Transverse colon (tissue), 4 donors: ENCODE results near the gene ANKUB1. TPM values are rescaled to one million over a fixed set of nuclear protein-coding genes. Genes with fewer than 3 reads are reported as not detected.

Experiments used
- DNase-seq: peaks from one replicate; pipeline ENCODE4 v3.0.0-alpha.2; 2019
- H3K27ac ChIP-seq, 4 donors: fragments of 200-600 bp; sonication (generic); 2 replicates each; pipeline ENCODE4 v1.5.1; 2016 to 2018; ENCODE audit warnings: inconsistent platforms in 4 of 4
- H3K27me3 ChIP-seq: fragments of 200-600 bp; sonication (generic); 2 replicates; pipeline ENCODE4 v1.5.1; 2017; ENCODE audit warnings: inconsistent platforms
- H3K36me3 ChIP-seq, 4 donors: fragments of 200-600 bp; sonication (generic); 2 replicates each; pipeline ENCODE4 v1.5.1; 2017 to 2019; ENCODE audit warnings: inconsistent platforms in 4 of 4
- H3K4me1 ChIP-seq, 4 donors: fragments of 200-600 bp; sonication (generic); 2 replicates each; pipeline ENCODE4 v1.5.1; 2017 to 2020; ENCODE audit warnings: inconsistent platforms in 4 of 4
- H3K4me3 ChIP-seq, 4 donors: fragments of 200-600 bp; sonication (generic); 1 replicate in 1 of 4; 2 replicates in 3 of 4; pipeline versions ENCODE4 v1.5.1 to v1.6.1; 2017 to 2019; ENCODE audit warnings: inconsistent platforms in 4 of 4
- H3K9me3 ChIP-seq, 2 donors: fragments of 200-600 bp; sonication (generic); 2 replicates each; pipeline ENCODE4 v1.5.1; 2017 to 2019; ENCODE audit warnings: inconsistent platforms in 2 of 2
- EP300 ChIP-seq: sonication (generic); formaldehyde crosslinking; IDR thresholded peaks from one replicate; pipeline ENCODE4 v1.6.1; 2017; ENCODE audit warnings: antibody characterized with exemption, low read depth
- POLR2A ChIP-seq: fragments of 450-650 bp; IDR thresholded peaks from one replicate; pipeline ENCODE4 v1.6.1; 2016; ENCODE audit warnings: antibody characterized with exemption, mild to moderate bottlenecking, moderate library complexity
- POLR2AphosphoS5 ChIP-seq, 3 donors: sonication (generic); formaldehyde crosslinking; IDR thresholded peaks; one replicate each; pipeline ENCODE4 v1.6.1; 2016; ENCODE audit warnings: antibody characterized with exemption in 3 of 3
- WGBS, 2 donors: methylation state at CpG; one replicate each; pipeline ENCODE4 v1.1.5; 2018; ENCODE audit warnings: low coverage in 1 of 2; 5-methylcytosine and 5-hydroxymethylcytosine counted together
- in situ Hi-C, 4 donors: fragments of 200-750 bp; cut with MboI; loops; one replicate each; pipeline versions ENCODE4 v1.15.0 to v1.15.1; 2017; ENCODE audit warnings: low sequenced_read_pairs in 3 of 4, low pct_ligation_motif_present in 1 of 4, low pct_unique_long_range_greater_than_20kb in 1 of 4
- intact Hi-C: fragments of 100-400 bp; cut with DNase I; formaldehyde crosslinking; loops from one replicate; pipeline ENCODE4 v1.15.1; 2023; ENCODE audit warnings: low total_unique reads
- total RNA-seq, 4 donors: library from RNA; depleted of rRNA; stranded (reverse); fragments of >200 nt; gene quantifications; one replicate each; pipeline ENCODE4 v1.1.0, GENCODE V29; 2016
- TF ChIP-seq, protein P1 (sequence below), 5 experiments: fragments of 200-600 bp in 3 of 5; fragments of 450-650 bp in 2 of 5; sonication (generic) in 3 of 5; IDR thresholded peaks; 1 replicate in 2 of 5; 2 replicates in 3 of 5; pipeline ENCODE4 v1.5.1; 2016 to 2017; ENCODE audit warnings: antibody characterized with exemption in 5 of 5, inconsistent platforms in 3 of 5, mild to moderate bottlenecking in 2 of 5, moderate library complexity in 1 of 5

ANKUB1 gene
- total RNA-seq, 4 donors from 2014 or later: not detected

DNA sequence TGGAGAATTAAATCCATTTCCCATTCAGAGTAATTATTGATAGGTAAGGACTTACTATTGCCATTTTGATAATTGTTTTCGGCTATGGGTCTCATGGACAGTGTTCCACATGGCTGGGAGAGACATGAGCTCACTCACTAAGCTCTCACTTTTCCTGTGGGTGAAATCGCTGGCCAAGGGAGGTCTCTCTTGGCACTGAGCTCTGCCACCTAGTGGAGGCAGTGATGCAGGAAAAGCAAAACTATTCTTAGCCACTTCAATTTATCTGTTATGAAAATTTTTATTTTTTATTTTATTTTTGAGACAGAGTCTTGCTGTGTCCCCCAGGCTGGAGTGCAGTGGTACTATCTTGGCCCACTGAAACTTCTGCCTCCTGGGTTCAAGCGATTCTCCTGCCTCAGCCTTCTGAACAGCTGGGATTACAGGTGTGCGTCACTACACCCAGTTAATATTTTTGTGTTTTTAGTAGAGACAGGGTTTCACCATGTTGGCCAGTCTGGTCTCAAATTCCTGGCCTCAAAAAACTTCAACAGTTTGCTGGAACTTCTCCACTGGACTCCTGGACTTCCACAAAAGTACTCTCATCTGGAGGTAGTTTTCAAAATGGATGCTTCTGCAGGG lies 16.0 kb upstream of the ANKUB1 start:
- in situ Hi-C loops: no loop called here
- Histone ChIP-seq H3K4me1 (peaks cover 4 to 7% (median 6%) of the 10 kb centered on the region in 4 donors), H3K4me3 (no peak overlapping the region), H3K27me3 (no peaks in the 10 kb centered on the region), H3K9me3 (no peaks in the 10 kb centered on the region), H3K27ac (no peak overlapping the region), H3K36me3 (no peaks in the 10 kb centered on the region)
- TF ChIP-seq, protein P1, sequence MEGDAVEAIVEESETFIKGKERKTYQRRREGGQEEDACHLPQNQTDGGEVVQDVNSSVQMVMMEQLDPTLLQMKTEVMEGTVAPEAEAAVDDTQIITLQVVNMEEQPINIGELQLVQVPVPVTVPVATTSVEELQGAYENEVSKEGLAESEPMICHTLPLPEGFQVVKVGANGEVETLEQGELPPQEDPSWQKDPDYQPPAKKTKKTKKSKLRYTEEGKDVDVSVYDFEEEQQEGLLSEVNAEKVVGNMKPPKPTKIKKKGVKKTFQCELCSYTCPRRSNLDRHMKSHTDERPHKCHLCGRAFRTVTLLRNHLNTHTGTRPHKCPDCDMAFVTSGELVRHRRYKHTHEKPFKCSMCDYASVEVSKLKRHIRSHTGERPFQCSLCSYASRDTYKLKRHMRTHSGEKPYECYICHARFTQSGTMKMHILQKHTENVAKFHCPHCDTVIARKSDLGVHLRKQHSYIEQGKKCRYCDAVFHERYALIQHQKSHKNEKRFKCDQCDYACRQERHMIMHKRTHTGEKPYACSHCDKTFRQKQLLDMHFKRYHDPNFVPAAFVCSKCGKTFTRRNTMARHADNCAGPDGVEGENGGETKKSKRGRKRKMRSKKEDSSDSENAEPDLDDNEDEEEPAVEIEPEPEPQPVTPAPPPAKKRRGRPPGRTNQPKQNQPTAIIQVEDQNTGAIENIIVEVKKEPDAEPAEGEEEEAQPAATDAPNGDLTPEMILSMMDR (IDR thresholded peaks at IDR 0.05): peak; percentile 63 to 85 (median 74)
- no peak for TF ChIP-seq POLR2AphosphoS5 (IDR thresholded peaks at IDR 0.05)
- 7 to 31% methylated on average over 3 to 4 of the region's 4 CpGs for WGBS, 2 donors
- intact Hi-C loops: no loop called here
- DNase-seq: peak; percentile 67

- Histone ChIP-seq H3K27me3 (no peaks in the 10 kb centered on the region), H3K27ac (no peak overlapping the region), H3K36me3 (no peaks in the 10 kb centered on the region), H3K9me3 (no peaks in the 10 kb centered on the region), H3K4me1 (no peaks in the 10 kb centered on the region), H3K4me3 (no peak overlapping the region)
- DNase-seq: no peak
- TF ChIP-seq EP300 (no peak), POLR2AphosphoS5 (IDR thresholded peaks at IDR 0.05) (no peak), POLR2A (no peak)
- TF ChIP-seq, protein P1 (IDR thresholded peaks at IDR 0.05): no peak
- in situ Hi-C loops: no loop called here
- WGBS, 2 donors: 46 to 57% methylated on average over 2 of the region's 2 CpGs
- intact Hi-C loops: no loop called here
These were observed 13.9 kb upstream of the ANKUB1 start for GRCh38 chr3:149806171-149806778.

DNA sequence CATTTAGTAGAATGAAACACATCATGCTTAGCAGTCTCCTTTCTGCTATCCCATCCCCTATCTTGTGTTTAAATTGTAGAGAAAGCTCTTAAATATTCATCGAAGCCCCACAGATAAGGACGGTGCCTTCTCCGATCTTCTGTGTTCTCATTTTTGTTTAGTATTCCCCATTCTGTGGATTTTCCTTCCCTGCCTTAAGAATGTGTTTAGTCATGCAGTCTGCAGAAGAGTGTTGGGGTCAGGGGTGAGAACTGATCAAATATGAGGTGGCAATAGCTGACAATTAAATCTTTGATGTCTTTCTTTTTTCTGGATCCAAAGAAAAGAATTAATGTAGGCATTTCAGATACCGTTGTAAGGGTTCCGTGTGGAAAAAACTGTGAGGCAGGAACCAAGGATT lies 9.3 kb upstream of the ANKUB1 start:
- H3K4me3 ChIP-seq: no peak overlapping the region
- in situ Hi-C loops: no loop called here
- 67 to 69% methylated on average over 5 of the region's 5 CpGs for WGBS, 2 donors

GRCh38 chr3:149801195-149801594 lies 8.8 kb upstream of the ANKUB1 start:
- H3K4me1 ChIP-seq: no peaks in the 10 kb centered on the region
- no peak overlapping the region for H3K27ac ChIP-seq
- no peaks in the 10 kb centered on the region for H3K27me3 ChIP-seq
- TF ChIP-seq POLR2A (no peak), POLR2AphosphoS5 (IDR thresholded peaks at IDR 0.05) (no peak), EP300 (no peak)
- TF ChIP-seq, protein P1 (IDR thresholded peaks at IDR 0.05): no peak
- in situ Hi-C loops: no loop called here
- H3K4me3 ChIP-seq: no peak overlapping the region
- DNase-seq: no peak
- H3K36me3 ChIP-seq: no peaks in the 10 kb centered on the region
- WGBS, 2 donors: 38 to 50% methylated on average over 1 of the region's 1 CpG
- no peaks in the 10 kb centered on the region for H3K9me3 ChIP-seq
- intact Hi-C loops: no loop called here

More for the DNA sequence above, 9.3 kb upstream of the ANKUB1 start:
- Histone ChIP-seq H3K27ac (no peak overlapping the region), H3K27me3 (no peaks in the 10 kb centered on the region), H3K4me1 (no peaks in the 10 kb centered on the region), H3K36me3 (no peaks in the 10 kb centered on the region), H3K9me3 (no peaks in the 10 kb centered on the region)
- intact Hi-C loops: no loop called here
- DNase-seq: no peak
- TF ChIP-seq POLR2AphosphoS5 (IDR thresholded peaks at IDR 0.05) (no peak), POLR2A (no peak), EP300 (no peak)
- TF ChIP-seq, protein P1 (IDR thresholded peaks at IDR 0.05): no peak
